GM12878 (cell line): ENCODE results near the gene HOTAIR. TPM values are rescaled to one million over a fixed set of nuclear protein-coding genes. Genes with fewer than 3 reads are reported as not detected.

Experiments
- ATAC-seq: fragments of 200-7000 bp; cut with Tn5 transposase; 3 replicates; pipeline ENCODE4 v1.9.1; 2020; ENCODE audit warnings: mild to moderate bottlenecking, moderate library complexity
- BruUV-seq: library from RNA; stranded (reverse); fragments of 400-500 nt; replicated peaks from 2 replicates; lab custom pipeline; 2021; lab: Mats Ljungman, UMichigan
- CTCF ChIA-PET: fragments of 300-600 bp; sonication (Branson Sonifier 250); formaldehyde crosslinking; extraction: SDS; loops from one replicate; lab custom pipeline; 2021; ENCODE audit warnings: inconsistent platforms; lab: Yijun Ruan, JAX
- POLR2A ChIA-PET: fragments of 350-600 bp; formaldehyde crosslinking; extraction: SDS; loops from one replicate; lab custom pipeline; 2021; ENCODE audit warnings: inconsistent platforms; lab: Charles Lee
- RAD21 ChIA-PET: fragments of 300-600 bp; sonication (Branson Sonifier 250); formaldehyde crosslinking; loops from one replicate; lab custom pipeline; 2023; ENCODE audit warnings: antibody characterized with exemption; ENCODE audit not compliant: unreplicated experiment; lab: Charles Lee
- SMC1A ChIA-PET: fragments of 300-600 bp; sonication (Branson Sonifier 250); formaldehyde crosslinking; loops from one replicate; lab custom pipeline; 2023; ENCODE audit not compliant: unreplicated experiment, uncharacterized antibody; lab: Charles Lee
- DNase-seq: peaks from one replicate; pipeline ENCODE4 v3.0.0-alpha.2; 2011; ENCODE audit warnings: low read depth, low spot score
- FAIRE-seq: peaks from 3 replicates; lab custom pipeline; 2011; peaks lifted over from hg19 to GRCh38; lab: Jason Lieb, UNC
- H2AFZ ChIP-seq: 2 replicates; pipeline ENCODE4 v1.6.0; 2011; ENCODE audit warnings: low read depth, low read length, control low read depth; ENCODE audit not compliant: control insufficient read depth
- H3K27ac ChIP-seq: 2 replicates; pipeline ENCODE4 v1.5.1; 2011; ENCODE audit warnings: control low read depth; ENCODE audit not compliant: control insufficient read depth, insufficient read depth
- H3K27me3 ChIP-seq, 2 experiments: replicated peaks in 1 of 2; 2 replicates each; pipeline versions ENCODE4 v1.6.0 to v1.6.1; 2011; ENCODE audit warnings: low read length in 1 of 2; ENCODE audit not compliant: control insufficient read depth in 2 of 2, insufficient read depth in 2 of 2
- H3K36me3 ChIP-seq, 2 experiments: 2 replicates each; pipeline ENCODE4 v1.5.1; 2011; ENCODE audit warnings: low read length in 1 of 2; ENCODE audit not compliant: control insufficient read depth in 2 of 2, insufficient read depth in 2 of 2
- H3K4me1 ChIP-seq: 2 replicates; pipeline ENCODE4 v1.6.1; 2011; ENCODE audit warnings: mild to moderate bottlenecking, low read length, moderate library complexity, mixed read lengths; ENCODE audit not compliant: control insufficient read depth, insufficient read depth
- H3K4me2 ChIP-seq: 2 replicates; pipeline ENCODE4 v1.6.0; 2011; ENCODE audit warnings: control low read depth; ENCODE audit not compliant: control insufficient read depth, insufficient read depth
- H3K4me3 ChIP-seq: fragments of 200-600 bp; sonication (generic); 2 replicates; pipeline ENCODE4 v1.5.1; 2016
- H3K79me2 ChIP-seq: 2 replicates; pipeline ENCODE4 v1.6.0; 2011; ENCODE audit warnings: low read length; ENCODE audit not compliant: control insufficient read depth, insufficient read depth
- H3K9ac ChIP-seq: 2 replicates; pipeline ENCODE4 v1.8.0; 2011; ENCODE audit warnings: low read length, control low read depth, mixed read lengths; ENCODE audit not compliant: control insufficient read depth, insufficient read depth
- H3K9me3 ChIP-seq: replicated peaks from 3 replicates; pipeline ENCODE4 v1.5.1; 2011; ENCODE audit warnings: mild to moderate bottlenecking, low read length; ENCODE audit not compliant: control insufficient read depth, insufficient read depth
- H4K20me1 ChIP-seq: 2 replicates; pipeline ENCODE4 v1.6.0; 2011; ENCODE audit not compliant: control insufficient read depth, insufficient read depth
- EZH2 ChIP-seq: IDR thresholded peaks from 2 replicates; pipeline ENCODE4 v1.6.1; 2012; ENCODE audit warnings: low read depth, mild to moderate bottlenecking, control low read depth, inconsistent platforms, low read length, borderline replicate concordance; ENCODE audit not compliant: control insufficient read depth
- STAT1 ChIP-seq: fragments of 450-650 bp; conservative IDR thresholded peaks from 2 replicates; pipeline ENCODE4 v1.6.1; 2014; ENCODE audit warnings: antibody characterized with exemption, mild to moderate bottlenecking
- SUZ12 ChIP-seq: fragments of 200-600 bp; sonication (generic); IDR thresholded peaks from one replicate; pipeline ENCODE4 v1.6.1; 2018; ENCODE audit warnings: antibody characterized with exemption, mild to moderate bottlenecking; ENCODE audit not compliant: unreplicated experiment
- TCF3 ChIP-seq: IDR thresholded peaks from 2 replicates; pipeline ENCODE4 v1.6.1; 2012; ENCODE audit warnings: low read depth, mild to moderate bottlenecking, low read length, borderline replicate concordance; ENCODE audit not compliant: insufficient read depth
- WGBS: methylation state at CpG from one replicate; pipeline ENCODE4 v1.1.6; 2016; ENCODE audit warnings: low lambda C conversion rate; ENCODE audit not compliant: insufficient replicate concordance, insufficient coverage; ENCODE audit errors: missing lambda C conversion rate; 5-methylcytosine and 5-hydroxymethylcytosine counted together
- in situ Hi-C: fragments of 300-500 bp; cut with MboI; formaldehyde crosslinking; loops from 9 replicates; pipeline ENCODE4 v1.14.3; 2018; ENCODE audit warnings: mixed read lengths
- intact Hi-C: fragments of 100-400 bp; cut with micrococcal nuclease; formaldehyde crosslinking; loops from one replicate; pipeline ENCODE4 v1.14.2; 2022; ENCODE audit not compliant: unreplicated experiment
- polyA plus RNA-seq, 11 experiments: library from polyadenylated mRNA; depleted of rRNA in 4 of 11; unstranded in 6 of 11; stranded (reverse) in 5 of 11; fragments of >200 nt; fragmentation: Nextera tagmentation in 4 of 11; fragmentation: Illumina TruSeq in 1 of 11; extraction: Ambion mirVana in 4 of 11; extraction: Trizol in 1 of 11; gene quantifications; 1 replicate in 1 of 11; 2 replicates in 10 of 11; pipeline versions ENCODE4 v1.2.1 to v1.2.3, GENCODE V29; 2011 to 2016; ENCODE audit warnings: inconsistent platforms in 2 of 11, missing spikeins in 2 of 11, low read depth in 1 of 11
- total RNA-seq, 4 experiments: library from RNA; depleted of rRNA in 3 of 4; stranded (reverse); fragments of >200 nt in 3 of 4; fragmentation: Illumina TruSeq in 1 of 4; extraction: Trizol in 1 of 4; gene quantifications; 2 replicates each; pipeline versions ENCODE4 v1.2.1 to v1.2.3, GENCODE V29; 2013 to 2021

The HOTAIR gene
- total and polyA plus RNA-seq, 10 of the 15 experiments (the other 5 are each of a cell fraction or from before 2014, with no cell fraction given) = not detected

- Histone ChIP-seq H3K27me3 (peaks cover 24 to 33% of the 10 kb centered on the region in 2 experiments), H3K79me2 (no peaks in the 10 kb centered on the region), H2AFZ (no peak overlapping the region)
Observed at GRCh38 chr12:53975064-53975471, 314 bp upstream of the HOTAIR start.

GRCh38 chr12:53973236-53974042 lies 1.3 kb downstream of the HOTAIR start:
- Histone ChIP-seq H3K9me3 (no peaks in the 10 kb centered on the region; the same call in 1 of the 3 replicates), H3K4me2 (no peak overlapping the region), H3K27ac (no peak overlapping the region), H4K20me1 (no peaks in the 10 kb centered on the region; the same call in 1 of the 2 replicates), H3K4me1 (peaks cover 8% of the 10 kb centered on the region), H3K4me3 (no peak overlapping the region), H3K36me3 (no peaks in the 10 kb centered on the region), H3K27me3 (peaks cover 28 to 35% of the 10 kb centered on the region in 2 experiments), H2AFZ (no peak overlapping the region), H3K79me2 (no peaks in the 10 kb centered on the region), H3K9ac (no peak overlapping the region)
- ChIA-PET CTCF (no interaction called here), RAD21 (no interaction called here), POLR2A (no interaction called here), SMC1A (no interaction called here)
- FAIRE-seq = no peak
- no peak for ATAC-seq
- TF ChIP-seq SUZ12 = peak; percentile 98
- TF ChIP-seq EZH2 = no peak
- in situ Hi-C loops (no loop called here), intact Hi-C loops (no loop called here)
- no peak for DNase-seq
- 60% methylated on average over 56 of the region's 71 CpGs for WGBS
- BruUV-seq = no TSS peak

More at GRCh38 chr12:53975064-53975471, 314 bp upstream of the HOTAIR start:
- TF ChIP-seq TCF3 (0 out of 2 replicates have a peak, but pooled peaks have one; percentile 21), STAT1 (no peak)
- Histone ChIP-seq H4K20me1 (no peaks in the 10 kb centered on the region), H3K4me2 (peak overlapping the region; percentile 67), H3K9me3 (no peaks in the 10 kb centered on the region; the same call in 1 of the 3 replicates), H3K4me1 (peaks cover 12% of the 10 kb centered on the region), H3K27ac (no peak overlapping the region), H3K9ac (no peak overlapping the region), H3K36me3 (no peaks in the 10 kb centered on the region), H3K4me3 (peak overlapping the region; percentile 34; the same call in 1 of the 2 replicates)
- ChIA-PET CTCF (no interaction called here), POLR2A (no interaction called here), SMC1A (no interaction called here), RAD21 (no interaction called here)
- no peak for ATAC-seq
- no peak for DNase-seq
- no TSS peak for BruUV-seq
- no peak for FAIRE-seq
- intact Hi-C loops (no loop called here), in situ Hi-C loops (no loop called here)
- 24% methylated on average over 8 of the region's 25 CpGs for WGBS
